ENCODE data around the gene RNU7-1.

RNU7-1 gene

GRCh38 chr12:6919588-6919987 is 24.0 kb upstream of the RNU7-1 start:
- DNase-seq = no peak

GRCh38 chr12:6921539-6921938 is 22.1 kb upstream of the RNU7-1 start:
- no peak for DNase-seq

GRCh38 chr12:6921996-6922946 is 21.3 kb upstream of the RNU7-1 start:
- DNase-seq = no peak

GRCh38 chr12:6923003-6923732 is 20.4 kb upstream of the RNU7-1 start:
- DNase-seq = no peak

- no peak for DNase-seq
Measured at GRCh38 chr12:6923851-6924250, 19.8 kb upstream of the RNU7-1 start.

DNA sequence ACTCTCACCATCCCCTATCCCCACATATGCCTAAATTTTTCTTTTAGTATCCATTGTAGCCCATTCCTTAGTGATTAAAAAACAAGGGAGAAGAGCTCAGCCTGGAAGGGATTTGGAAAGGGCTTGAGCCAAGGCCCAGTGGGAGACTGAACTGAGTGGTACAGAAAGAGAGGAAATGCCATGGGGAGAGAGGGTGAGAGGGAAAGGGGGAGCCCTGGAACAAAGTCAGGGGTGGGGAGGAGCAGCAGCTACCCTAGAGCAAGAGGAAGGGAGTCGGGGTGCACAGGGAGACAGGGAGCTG is 18.4 kb upstream of the RNU7-1 start:
- no peak for DNase-seq

GRCh38 chr12:6925540-6926279 is 17.9 kb upstream of the RNU7-1 start:
- DNase-seq = no peak

- DNase-seq = peak; percentile 60
Measured at GRCh38 chr12:6927379-6928021, 16.1 kb upstream of the RNU7-1 start, which contains the start of gene ATN1. Gene ATN1 (plus strand): TSS chr12:6927959. CDS start chr12:6934002, 6,043 bp downstream.

GRCh38 chr12:6928022-6928702 is 15.5 kb upstream of the RNU7-1 start:
- DNase-seq = peak; percentile 44

- DNase-seq = no peak
Measured at GRCh38 chr12:6928703-6929407, 14.8 kb upstream of the RNU7-1 start.

GRCh38 chr12:6929466-6930452 is 13.9 kb upstream of the RNU7-1 start:
- no peak for DNase-seq

DNA sequence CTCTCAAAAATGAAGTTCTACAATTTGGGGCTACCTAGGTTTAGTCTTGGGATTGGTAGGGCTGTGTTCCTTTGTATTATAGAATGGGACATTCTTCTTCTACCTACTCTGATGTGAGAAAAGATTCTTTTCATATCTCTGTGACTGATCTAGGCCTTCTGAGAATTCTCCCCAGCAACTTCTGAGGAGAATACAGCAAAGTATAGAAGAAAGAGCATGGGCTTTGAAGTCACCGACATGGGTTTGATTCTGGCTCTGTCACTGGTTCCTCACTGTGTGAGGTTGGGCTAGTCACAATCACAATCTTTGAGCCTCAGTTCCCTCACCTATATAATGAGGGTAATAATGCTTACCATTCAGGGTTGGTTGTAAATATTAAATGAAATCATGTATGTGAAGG is 10.8 kb upstream of the RNU7-1 start:
- DNase-seq = no peak

- no peak for DNase-seq
Measured at GRCh38 chr12:6934110-6934509, 9.5 kb upstream of the RNU7-1 start.

DNA sequence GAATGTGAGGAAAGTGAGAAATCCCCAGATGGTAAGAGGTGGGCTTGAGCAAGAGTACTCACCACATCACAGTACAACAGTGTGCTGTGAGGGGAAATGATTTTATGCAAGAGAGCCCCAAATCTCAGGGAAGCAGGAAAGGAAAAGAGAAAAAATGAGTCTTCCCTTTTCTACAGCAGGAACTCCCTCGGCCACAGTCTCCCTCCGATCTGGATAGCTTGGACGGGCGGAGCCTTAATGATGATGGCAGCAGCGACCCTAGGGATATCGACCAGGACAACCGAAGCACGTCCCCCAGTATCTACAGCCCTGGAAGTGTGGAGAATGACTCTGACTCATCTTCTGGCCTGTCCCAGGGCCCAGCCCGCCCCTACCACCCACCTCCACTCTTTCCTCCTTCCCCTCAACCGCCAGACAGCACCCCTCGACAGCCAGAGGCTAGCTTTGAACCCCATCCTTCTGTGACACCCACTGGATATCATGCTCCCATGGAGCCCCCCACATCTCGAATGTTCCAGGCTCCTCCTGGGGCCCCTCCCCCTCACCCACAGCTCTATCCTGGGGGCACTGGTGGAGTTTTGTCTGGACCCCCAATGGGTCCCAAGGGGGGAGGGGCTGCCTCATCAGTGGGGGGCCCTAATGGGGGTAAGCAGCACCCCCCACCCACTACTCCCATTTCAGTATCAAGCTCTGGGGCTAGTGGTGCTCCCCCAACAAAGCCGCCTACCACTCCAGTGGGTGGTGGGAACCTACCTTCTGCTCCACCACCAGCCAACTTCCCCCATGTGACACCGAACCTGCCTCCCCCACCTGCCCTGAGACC is 8.0 kb upstream of the RNU7-1 start:
- no peak for DNase-seq

- no peak for DNase-seq
Measured at GRCh38 chr12:6936194-6936635, 7.4 kb upstream of the RNU7-1 start.

DNA sequence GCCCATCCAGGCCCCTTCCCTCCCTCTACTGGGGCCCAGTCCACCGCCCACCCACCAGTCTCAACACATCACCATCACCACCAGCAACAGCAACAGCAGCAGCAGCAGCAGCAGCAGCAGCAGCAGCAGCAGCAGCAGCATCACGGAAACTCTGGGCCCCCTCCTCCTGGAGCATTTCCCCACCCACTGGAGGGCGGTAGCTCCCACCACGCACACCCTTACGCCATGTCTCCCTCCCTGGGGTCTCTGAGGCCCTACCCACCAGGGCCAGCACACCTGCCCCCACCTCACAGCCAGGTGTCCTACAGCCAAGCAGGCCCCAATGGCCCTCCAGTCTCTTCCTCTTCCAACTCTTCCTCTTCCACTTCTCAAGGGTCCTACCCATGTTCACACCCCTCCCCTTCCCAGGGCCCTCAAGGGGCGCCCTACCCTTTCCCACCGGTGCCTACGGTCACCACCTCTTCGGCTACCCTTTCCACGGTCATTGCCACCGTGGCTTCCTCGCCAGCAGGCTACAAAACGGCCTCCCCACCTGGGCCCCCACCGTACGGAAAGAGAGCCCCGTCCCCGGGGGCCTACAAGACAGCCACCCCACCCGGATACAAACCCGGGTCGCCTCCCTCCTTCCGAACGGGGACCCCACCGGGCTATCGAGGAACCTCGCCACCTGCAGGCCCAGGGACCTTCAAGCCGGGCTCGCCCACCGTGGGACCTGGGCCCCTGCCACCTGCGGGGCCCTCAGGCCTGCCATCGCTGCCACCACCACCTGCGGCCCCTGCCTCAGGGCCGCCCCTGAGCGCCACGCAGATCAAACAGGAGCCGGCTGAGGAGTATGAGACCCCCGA is 6.8 kb upstream of the RNU7-1 start:
- DNase-seq = peak; percentile 68

DNA sequence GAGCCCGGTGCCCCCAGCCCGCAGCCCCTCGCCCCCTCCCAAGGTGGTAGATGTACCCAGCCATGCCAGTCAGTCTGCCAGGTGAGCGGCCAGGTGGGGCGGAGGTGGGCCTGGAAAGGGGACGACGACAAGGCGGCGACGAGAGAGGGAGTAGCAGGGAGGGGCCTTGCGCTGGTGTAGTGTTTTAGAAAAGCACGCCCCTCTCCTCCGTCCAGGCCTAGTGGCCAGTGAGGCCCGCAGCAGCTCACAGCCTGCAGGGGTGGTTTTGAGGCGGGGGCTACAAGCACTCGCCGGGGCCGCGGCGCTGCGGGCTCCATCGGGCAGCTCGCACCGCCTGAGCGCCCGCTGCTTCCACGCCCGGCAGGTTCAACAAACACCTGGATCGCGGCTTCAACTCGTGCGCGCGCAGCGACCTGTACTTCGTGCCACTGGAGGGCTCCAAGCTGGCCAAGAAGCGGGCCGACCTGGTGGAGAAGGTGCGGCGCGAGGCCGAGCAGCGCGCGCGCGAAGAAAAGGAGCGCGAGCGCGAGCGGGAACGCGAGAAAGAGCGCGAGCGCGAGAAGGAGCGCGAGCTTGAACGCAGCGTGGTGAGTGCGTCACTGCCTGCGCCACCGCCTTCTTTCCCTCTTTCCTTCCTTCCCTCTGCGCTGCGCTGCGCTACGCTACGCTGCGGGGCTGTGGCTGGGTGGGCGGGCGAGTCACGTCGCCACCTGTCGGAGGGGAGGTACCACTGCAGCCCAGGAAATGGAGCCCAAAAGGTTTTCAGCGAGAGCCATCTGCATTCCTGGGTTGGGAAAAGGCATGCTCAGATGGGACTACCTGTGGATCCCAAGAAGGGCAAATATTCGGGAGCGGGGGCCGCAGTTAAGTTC is 5.9 kb upstream of the RNU7-1 start:
- DNase-seq = peak; percentile 91
